SHP77 treated with DMSO at 0.1 percent for 48 hours (cell line): Measurements from ENCODE around the gene GOLGA6L26.
"Not testable (repeated sequence)": the region's sequence is repeated elsewhere in the genome, so short reads cannot be mapped to it uniquely, and the experiment has no call there.

Source experiments
- DNase-seq: peaks from one replicate; lab custom pipeline; 2025; lab: John Stamatoyannopoulos, UW

The GOLGA6L26 gene, protein sequence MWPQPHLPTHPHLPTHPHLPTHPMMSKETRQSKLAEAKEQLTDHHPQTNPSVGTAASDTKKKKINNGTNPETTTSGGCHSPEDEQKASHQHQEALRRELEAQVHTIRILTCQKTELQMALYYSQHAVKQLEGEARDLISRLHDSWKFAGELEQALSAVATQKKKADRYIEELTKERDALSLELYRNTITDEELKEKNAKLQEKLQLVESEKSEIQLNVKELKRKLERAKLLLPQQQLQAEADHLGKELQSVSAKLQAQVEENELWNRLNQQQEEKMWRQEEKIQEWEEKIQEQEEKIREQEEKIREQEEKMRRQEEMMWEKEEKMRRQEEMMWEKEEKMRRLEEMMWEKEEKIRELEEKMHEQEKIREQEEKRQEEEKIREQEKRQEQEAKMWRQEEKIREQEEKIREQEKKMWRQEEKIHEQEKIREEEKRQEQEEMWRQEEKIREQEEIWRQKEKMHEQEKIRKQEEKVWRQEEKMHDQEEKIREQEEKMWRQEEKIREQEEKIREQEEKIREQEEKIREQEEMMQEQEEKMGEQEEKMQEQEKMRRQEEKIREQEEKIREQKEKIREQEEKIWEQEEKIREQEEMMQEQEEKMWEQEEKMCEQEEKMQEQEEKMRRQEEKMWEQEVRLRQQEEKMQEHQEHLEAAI

GRCh38 chr15:23334096-23334495, at the start of gene GOLGA6L26:
TSS of gene GOLGA6L26 (minus strand) at chr15:23334196. CDS start at chr15:23334135, 61 bp downstream.
- DNase-seq, result not testable (repeated sequence)

DNA sequence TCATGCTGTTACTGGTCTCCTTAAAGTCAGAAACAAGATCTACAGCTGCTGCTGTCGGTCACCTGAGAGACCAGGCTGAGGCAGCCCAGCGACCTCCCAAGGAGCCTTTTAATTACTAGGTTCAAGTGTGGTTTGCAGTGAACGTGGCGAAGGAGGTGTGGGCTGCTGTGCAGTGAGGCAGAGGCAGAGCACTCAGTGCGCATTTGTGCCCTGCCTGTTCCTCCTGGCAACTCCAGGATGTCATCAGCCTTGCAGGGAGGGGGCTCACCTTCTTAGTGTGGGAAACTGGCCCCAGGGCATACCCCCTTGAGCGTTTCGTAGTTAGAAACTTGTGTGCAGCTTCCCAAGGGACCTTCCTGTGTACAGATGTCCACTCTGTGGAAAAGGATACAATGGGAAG, 47.2 kb upstream of the GOLGA6L26 start:
- not testable (repeated sequence) for DNase-seq

GRCh38 chr15:23380700-23381099, 46.7 kb upstream of the GOLGA6L26 start:
- DNase-seq, result not testable (repeated sequence)

DNA sequence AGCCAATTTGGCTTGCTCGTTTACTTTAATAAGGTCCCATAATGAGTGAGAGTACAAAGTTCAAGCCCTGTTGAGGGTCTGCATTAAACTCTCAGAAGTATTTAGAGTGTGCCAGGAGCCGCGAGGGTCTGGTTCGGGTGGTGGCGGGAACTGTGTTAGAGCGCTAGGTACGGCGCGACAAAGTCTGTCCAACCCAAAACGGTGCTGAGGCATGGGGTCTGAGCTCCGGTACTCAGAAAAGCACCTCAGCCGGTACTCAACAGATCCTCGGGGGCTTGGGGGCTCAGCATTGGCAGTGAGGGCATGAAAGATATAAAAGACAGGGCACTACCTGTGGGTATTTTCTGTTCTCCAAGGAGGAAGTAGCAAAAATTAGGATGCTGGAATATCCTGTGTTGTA, 45.0 kb upstream of the GOLGA6L26 start:
- not testable (repeated sequence) for DNase-seq

- DNase-seq, result not testable (repeated sequence)
Measured at GRCh38 chr15:23374226-23374625, 40.2 kb upstream of the GOLGA6L26 start.

GRCh38 chr15:23372891-23373600, 39.0 kb upstream of the GOLGA6L26 start:
- not testable (repeated sequence) for DNase-seq

- DNase-seq, result no peak
Measured at GRCh38 chr15:23372284-23372683, 38.3 kb upstream of the GOLGA6L26 start.

DNA sequence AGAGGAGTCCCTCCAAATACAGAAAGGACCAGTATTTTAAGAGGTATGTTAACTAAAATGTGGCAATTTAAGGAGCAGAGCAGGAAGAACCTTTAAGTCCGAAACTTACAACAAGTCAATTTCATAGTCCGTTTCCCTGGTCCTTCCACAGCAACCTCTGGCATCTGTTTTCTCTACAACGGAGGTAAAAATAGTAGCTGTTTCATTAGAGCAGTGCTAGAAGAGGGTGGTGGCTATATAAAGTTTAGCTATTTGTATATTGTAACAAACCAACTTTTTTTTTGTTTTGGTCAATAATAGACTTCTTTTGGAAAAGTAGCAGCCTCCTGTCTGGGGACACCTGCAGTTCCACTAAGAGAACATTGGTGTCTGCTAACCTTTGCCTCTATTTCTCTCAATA, 37.9 kb upstream of the GOLGA6L26 start:
- not testable (repeated sequence) for DNase-seq

GRCh38 chr15:23371134-23371533, 37.1 kb upstream of the GOLGA6L26 start:
- DNase-seq, result not testable (repeated sequence)

GRCh38 chr15:23370578-23370977, 36.6 kb upstream of the GOLGA6L26 start:
- DNase-seq, result no peak

DNA sequence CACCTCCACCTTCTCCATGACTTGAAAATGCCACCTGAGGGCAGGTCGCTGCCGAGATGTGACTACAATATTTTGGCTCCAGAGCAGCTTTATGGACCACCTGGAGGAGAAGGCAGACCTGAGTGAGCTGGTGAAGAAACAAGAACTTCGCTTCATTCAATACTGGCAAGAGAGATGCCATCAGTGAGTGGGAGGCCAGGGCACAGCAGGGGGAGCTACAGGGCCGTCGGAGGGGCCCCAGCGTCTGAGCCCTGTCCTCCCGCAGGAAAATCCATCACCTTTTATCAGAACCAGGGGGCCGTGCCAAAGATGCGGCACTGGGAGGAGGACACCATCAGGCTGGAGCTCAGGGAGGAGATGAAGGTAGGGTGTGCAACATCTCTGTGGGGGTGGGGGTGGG, 30.3 kb upstream of the GOLGA6L26 start:
- not testable (repeated sequence) for DNase-seq

GRCh38 chr15:23362622-23363021, 28.6 kb upstream of the GOLGA6L26 start:
- not testable (repeated sequence) for DNase-seq

DNA sequence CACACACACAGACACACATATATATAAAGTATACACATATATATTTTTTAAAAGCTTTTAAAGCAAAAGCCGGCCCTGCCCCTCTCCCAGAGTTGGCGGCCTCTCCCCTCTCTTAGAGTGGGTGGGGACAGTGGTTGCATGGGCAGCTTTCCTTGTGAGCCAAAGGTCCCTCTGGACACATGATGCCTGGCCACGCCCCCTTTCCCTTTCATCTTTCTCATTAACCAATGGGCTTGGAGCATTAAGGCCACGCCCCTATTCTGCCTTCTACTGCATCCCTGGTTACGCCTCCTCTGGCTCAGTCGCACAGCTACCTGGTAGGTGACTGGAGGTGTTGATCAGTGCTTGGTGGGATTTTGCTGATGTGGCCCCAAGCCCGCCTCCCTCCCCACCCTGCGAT, 20.5 kb upstream of the GOLGA6L26 start, which contains the start of gene GOLGA8S:
GOLGA8S (plus strand) TSS at position 301 of the 400 bp plus-strand sequence; CDS start at position 363, 62 bp downstream.
- DNase-seq, result not testable (repeated sequence)

DNA sequence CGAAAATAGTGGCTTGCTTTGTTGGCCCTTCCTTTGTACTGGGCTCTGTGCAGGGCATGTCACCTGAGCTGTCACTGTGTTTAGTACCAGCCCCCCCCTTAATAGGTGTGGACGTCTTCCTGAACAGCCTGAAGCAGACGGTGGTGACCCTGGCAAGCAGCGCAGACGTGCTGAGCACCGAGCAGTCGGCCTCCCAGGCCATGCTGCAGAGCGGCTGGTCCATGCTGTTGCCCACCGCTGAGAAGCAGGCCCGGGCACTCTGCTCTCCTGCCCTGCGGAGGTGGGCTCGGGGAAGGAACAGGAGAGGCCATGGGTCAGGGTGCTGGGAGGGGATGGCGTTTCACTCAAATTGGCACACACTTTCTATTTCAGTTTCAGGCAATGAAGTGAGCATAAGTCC, 22.8 kb downstream of the GOLGA6L26 start:
- not testable (repeated sequence) for DNase-seq

DNA sequence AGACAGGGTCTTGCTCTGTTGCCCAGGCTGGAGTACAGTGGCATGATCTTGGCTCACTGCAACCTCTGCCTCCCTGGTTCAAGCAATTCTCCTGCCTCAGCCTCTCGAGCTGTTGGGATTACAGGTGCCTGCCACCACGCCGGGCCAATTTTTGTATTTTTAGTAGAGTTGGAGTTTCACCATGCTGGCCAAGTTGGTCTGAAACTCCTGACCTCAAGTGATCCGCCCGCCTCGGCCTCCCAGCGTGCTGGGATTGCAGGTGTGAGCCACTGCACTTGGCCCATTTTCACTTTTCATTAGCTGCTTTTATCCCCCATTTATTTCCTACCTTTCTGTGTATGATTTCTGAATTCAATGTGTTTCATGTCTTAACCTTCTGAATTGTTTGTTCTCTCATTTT, 28.1 kb downstream of the GOLGA6L26 start:
- DNase-seq, result not testable (repeated sequence)

DNA sequence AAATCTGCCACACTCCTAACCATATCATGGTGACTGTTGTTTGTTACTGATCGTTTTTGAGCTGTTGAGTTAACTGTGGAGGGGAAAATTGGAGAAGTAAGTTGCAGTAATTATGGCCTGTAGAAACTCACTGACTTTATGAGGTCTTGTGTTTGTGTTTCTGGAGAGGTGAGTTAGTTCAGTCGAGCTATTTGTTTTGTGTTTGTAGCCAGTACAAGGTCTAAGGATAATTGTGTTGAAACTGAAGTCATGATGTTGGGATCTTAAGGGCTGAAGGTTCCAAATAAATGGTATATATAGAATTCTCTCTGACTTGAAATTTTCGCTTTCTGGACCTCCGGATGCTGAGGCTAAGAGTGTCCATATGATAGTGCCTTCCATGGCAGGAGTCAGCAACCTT, 29.2 kb downstream of the GOLGA6L26 start:
- DNase-seq, result not testable (repeated sequence)

DNA sequence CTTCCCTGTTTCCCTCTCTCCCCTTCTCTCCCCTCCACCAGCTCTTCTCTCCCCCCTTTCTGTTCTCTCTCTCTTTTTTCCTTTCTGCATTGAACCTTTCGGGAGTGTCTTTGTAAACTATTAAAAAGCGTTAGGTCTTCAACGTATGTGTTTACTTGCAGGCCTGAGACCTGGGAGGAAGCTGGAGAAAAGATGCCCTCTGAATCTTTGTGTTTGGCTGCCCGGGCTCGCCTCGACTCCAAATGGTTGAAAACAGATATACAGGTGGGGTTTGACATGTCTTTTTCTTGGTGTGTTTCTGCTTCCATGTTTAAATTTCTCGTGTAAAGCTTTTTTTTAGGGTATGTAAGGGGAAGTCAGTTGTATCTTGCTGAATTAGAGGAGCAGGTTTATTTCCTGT, 29.7 kb downstream of the GOLGA6L26 start:
- not testable (repeated sequence) for DNase-seq

- DNase-seq, result not testable (repeated sequence)
Measured at GRCh38 chr15:23303654-23304053, 30.3 kb downstream of the GOLGA6L26 start.

DNA sequence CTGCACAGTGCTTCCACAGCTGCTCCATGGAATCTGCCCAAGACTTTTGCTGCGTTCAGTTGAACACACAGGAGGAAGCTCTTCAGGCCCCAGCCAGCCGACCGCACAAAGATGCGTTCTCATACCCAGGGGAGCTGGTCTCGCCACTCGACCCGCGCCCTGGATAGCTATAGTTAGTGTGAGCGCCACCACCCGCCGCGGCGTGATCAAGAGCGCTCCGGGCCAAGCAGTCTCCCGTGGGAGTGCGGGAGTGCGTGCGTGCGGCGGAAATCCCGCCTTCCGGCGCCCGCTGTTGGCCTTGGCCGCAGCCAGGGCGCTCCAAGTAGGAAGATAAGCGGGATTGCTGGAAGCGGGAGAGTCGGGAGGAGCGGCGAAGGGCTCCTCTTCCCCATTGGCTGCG, 30.8 kb downstream of the GOLGA6L26 start:
- not testable (repeated sequence) for DNase-seq
